Measurements from ENCODE around the gene ENAH. TPM values are rescaled to one million over a fixed set of nuclear protein-coding genes. Genes with fewer than 3 reads are reported as not detected.

Gene ENAH
- total RNA-seq, 1 experiment from 2014 or later = 216 TPM

GRCh38 chr1:225446981-225447615, 205.8 kb downstream of the ENAH start:
- Histone ChIP-seq H3K27me3 (replicated peaks) (no peaks in the 10 kb centered on the region), H3K27ac (no peak overlapping the region), H3K36me3 (no peaks in the 10 kb centered on the region), H3K4me3 (no peak overlapping the region), H3K4me1 (replicated peaks) (peaks cover 13% of the 10 kb centered on the region), H3K9me3 (replicated peaks) (no peaks in the 10 kb centered on the region)
- no peak for DNase-seq (ENCODE audit: low read depth in 1 of 2, low spot score in 2 of 2)

GRCh38 chr1:225446595-225446960, 206.3 kb downstream of the ENAH start:
- no peak overlapping the region for H3K4me3 ChIP-seq
- no peak overlapping the region for H3K27ac ChIP-seq
- no peaks in the 10 kb centered on the region for H3K36me3 ChIP-seq
- peaks cover 13% of the 10 kb centered on the region for H3K4me1 ChIP-seq (replicated peaks)
- no peak for DNase-seq (ENCODE audit: low read depth in 1 of 2, low spot score in 2 of 2)
- no peaks in the 10 kb centered on the region for H3K9me3 ChIP-seq (replicated peaks)
- no peaks in the 10 kb centered on the region for H3K27me3 ChIP-seq (replicated peaks)

GRCh38 chr1:225445639-225446594, 207.0 kb downstream of the ENAH start:
- DNase-seq (ENCODE audit: low read depth in 1 of 2, low spot score in 2 of 2) = no peak
- H3K9me3 ChIP-seq (replicated peaks) = no peaks in the 10 kb centered on the region
- peak overlapping the region; percentile 24; the same call in 1 of the 2 replicates for H3K27ac ChIP-seq
- H3K4me1 ChIP-seq (replicated peaks) = peaks cover 13% of the 10 kb centered on the region
- H3K4me3 ChIP-seq = no peak overlapping the region
- no peaks in the 10 kb centered on the region for H3K36me3 ChIP-seq
- no peaks in the 10 kb centered on the region for H3K27me3 ChIP-seq (replicated peaks)

- H3K4me1 ChIP-seq (replicated peaks) = peaks cover 13% of the 10 kb centered on the region
Observed at GRCh38 chr1:225442123-225442505, 210.8 kb downstream of the ENAH start.

GRCh38 chr1:225441314-225442122, 211.4 kb downstream of the ENAH start:
- Histone ChIP-seq H3K27ac (no peak overlapping the region), H3K4me3 (no peak overlapping the region), H3K9me3 (replicated peaks) (no peaks in the 10 kb centered on the region), H3K27me3 (replicated peaks) (no peaks in the 10 kb centered on the region), H3K4me1 (replicated peaks) (peaks cover 13% of the 10 kb centered on the region), H3K36me3 (no peaks in the 10 kb centered on the region)
- DNase-seq (ENCODE audit: low read depth in 1 of 2, low spot score in 2 of 2) = no peak

More at GRCh38 chr1:225442123-225442505, 210.8 kb downstream of the ENAH start:
- H3K27ac ChIP-seq = no peak overlapping the region
- H3K4me3 ChIP-seq = no peak overlapping the region
- no peak for DNase-seq (ENCODE audit: low read depth in 1 of 2, low spot score in 2 of 2)
- no peaks in the 10 kb centered on the region for H3K9me3 ChIP-seq (replicated peaks)
- H3K27me3 ChIP-seq (replicated peaks) = no peaks in the 10 kb centered on the region
- no peaks in the 10 kb centered on the region for H3K36me3 ChIP-seq

GRCh38 chr1:225440380-225441221, 212.3 kb downstream of the ENAH start:
- no peak overlapping the region for H3K4me3 ChIP-seq
- H3K36me3 ChIP-seq = no peaks in the 10 kb centered on the region
- no peak overlapping the region for H3K27ac ChIP-seq
- H3K27me3 ChIP-seq (replicated peaks) = no peaks in the 10 kb centered on the region
- H3K4me1 ChIP-seq (replicated peaks) = peaks cover 11% of the 10 kb centered on the region
- no peak for DNase-seq (ENCODE audit: low read depth in 1 of 2, low spot score in 2 of 2)
- H3K9me3 ChIP-seq (replicated peaks) = no peaks in the 10 kb centered on the region

- H3K36me3 ChIP-seq = no peaks in the 10 kb centered on the region
- no peak overlapping the region for H3K27ac ChIP-seq
- H3K4me1 ChIP-seq (replicated peaks) = no peaks in the 10 kb centered on the region
- H3K9me3 ChIP-seq (replicated peaks) = no peaks in the 10 kb centered on the region
- DNase-seq (ENCODE audit: low read depth in 1 of 2, low spot score in 2 of 2) = no peak
- H3K27me3 ChIP-seq (replicated peaks) = no peaks in the 10 kb centered on the region
- H3K4me3 ChIP-seq = no peak overlapping the region
Observed at GRCh38 chr1:225437710-225438437, 215.0 kb downstream of the ENAH start.

Other genes with a start within 250 kb of the ENAH start
- gene LBR, start 225.1 kb downstream of the ENAH start, total RNA-seq (2014; rRNA removed; shearing (Covaris generic)) = 58.7 and 66.8 TPM in 2 replicates
- gene SRP9, start 124.7 kb upstream of the ENAH start, total RNA-seq (2014; rRNA removed; shearing (Covaris generic)) = 735 and 762 TPM in 2 replicates
- 29.0 and 45.7 TPM in 2 replicates for gene EPHX1, start 157.0 kb upstream of the ENAH start, total RNA-seq (2014; rRNA removed; shearing (Covaris generic))
- gene TMEM63A, start 229.3 kb upstream of the ENAH start, total RNA-seq (2014; rRNA removed; shearing (Covaris generic)) = 7.4 and 9.4 TPM in 2 replicates
- gene LEFTY1, start 236.0 kb upstream of the ENAH start, total RNA-seq (2014; rRNA removed; shearing (Covaris generic)) = not detected in 2 replicates

All from SJSA1 (cell line).